Measurements from ENCODE around the gene OR6P1. TPM values are rescaled to one million over a fixed set of nuclear protein-coding genes. Genes with fewer than 3 reads are reported as not detected.

The OR6P1 gene
- total and polyA plus RNA-seq, 2 of the 8 experiments (the other 6 are each of a cell fraction or from before 2014, with no cell fraction given): not detected

GRCh38 chr1:158520021-158520420 is 50.4 kb downstream of the OR6P1 start:
- no peak for FAIRE-seq
- no peak overlapping the region for H4K5ac ChIP-seq (ENCODE audit: insufficient read length, low read depth, low read length)
- H3K9ac ChIP-seq (replicated peaks in 1 of 4; ENCODE audit: extremely low read depth in 1 of 4, low read depth in 3 of 4, low read length in 3 of 4): no peak overlapping the region
- TF ChIP-seq TBP (IDR thresholded peaks at IDR 0.05; ENCODE audit: low read depth, low read length) (no peak), USF2 (IDR thresholded peaks at IDR 0.05; ENCODE audit: low read length) (no peak), CEBPB (IDR thresholded peaks at IDR 0.05; ENCODE audit: low read depth, low read length) (no peak), RAD21 (IDR thresholded peaks at IDR 0.05 in 1 of 2, conservative IDR thresholded peaks at IDR 0.05 in 1 of 2; ENCODE audit: low read depth in 2 of 2, low read length in 2 of 2) (no peak), KDM5A (IDR thresholded peaks at IDR 0.05; ENCODE audit: low read length) (no peak)
- no peak overlapping the region for H2BK20ac ChIP-seq (ENCODE audit: low read length)
- H3K23me2 ChIP-seq (ENCODE audit: low read depth, low read length): no peaks in the 10 kb centered on the region
- H3K36me3 ChIP-seq (ENCODE audit: control insufficient read depth in 2 of 4, insufficient read depth in 4 of 4, low read length in 3 of 4): no peaks in the 10 kb centered on the region
- ChIA-PET POLR2A (ENCODE audit: partially characterized antibody) (no interaction called here), CTCF (ENCODE audit: partially characterized antibody) (no interaction called here)
- no peak overlapping the region for H3K4me2 ChIP-seq (ENCODE audit: insufficient read depth in 1 of 2, low read depth in 2 of 2, low read length in 2 of 2)
- no peak overlapping the region for H3K56ac ChIP-seq (replicated peaks; ENCODE audit: insufficient read length, low read depth, low read length)
- H3K23ac ChIP-seq (ENCODE audit: insufficient read length): no peak overlapping the region
- no peaks in the 10 kb centered on the region for H3K27me3 ChIP-seq (replicated peaks in 1 of 4; ENCODE audit: control insufficient read depth in 3 of 4, extremely low read depth in 1 of 4, insufficient read depth in 3 of 4, low read length in 3 of 4)
- no peak overlapping the region for H3K27ac ChIP-seq (ENCODE audit: low read depth, low read length)
- no peak overlapping the region for H2BK5ac ChIP-seq (ENCODE audit: low read depth, low read length)
- no peak overlapping the region for H3K14ac ChIP-seq (ENCODE audit: insufficient read length)
- H3K4me1 ChIP-seq (replicated peaks in 1 of 4; ENCODE audit: control insufficient read depth in 3 of 4, insufficient read depth in 4 of 4, low read length in 3 of 4): peaks cover 0 to 2% (median 1%) of the 10 kb centered on the region in 4 experiments; a peak in 2 of 7 replicates
- no peak overlapping the region for H2AK5ac ChIP-seq (ENCODE audit: low read depth, low read length)
- H2BK12ac ChIP-seq (ENCODE audit: low read depth, low read length): no peak overlapping the region
- 82% methylated on average over 1 of the region's 1 CpG; no CpG with 5 or more reads in 1 of the 2 experiments for WGBS, 2 experiments (ENCODE audit: extremely low coverage in 1 of 2, insufficient coverage in 1 of 2, insufficient read length in 1 of 2, insufficient replicate concordance in 2 of 2, low coverage in 1 of 2, low lambda C conversion rate in 2 of 2, missing lambda C conversion rate in 1 of 2)
- no peaks in the 10 kb centered on the region for H4K20me1 ChIP-seq (replicated peaks in 1 of 2; ENCODE audit: control insufficient read depth in 1 of 2, insufficient read depth in 2 of 2, low read length in 2 of 2)
- H3K4me3 ChIP-seq (ENCODE audit: extremely low read depth in 1 of 4, insufficient read depth in 2 of 4, low read depth in 3 of 4, low read length in 4 of 4): no peak overlapping the region
- no peak overlapping the region for H2AFZ ChIP-seq (ENCODE audit: low read length)
- no peak overlapping the region for H2BK15ac ChIP-seq (ENCODE audit: low read length)
- no peak overlapping the region for H4K91ac ChIP-seq (replicated peaks; ENCODE audit: insufficient read length, low read length)
- no peaks in the 10 kb centered on the region; a peak in 1 of 4 replicates for H3K9me3 ChIP-seq (ENCODE audit: insufficient read depth in 2 of 2, low read depth in 1 of 2, low read length in 1 of 2)
- H3K79me1 ChIP-seq (ENCODE audit: low read depth, low read length): no peaks in the 10 kb centered on the region
- no peak for DNase-seq (ENCODE audit: low read depth in 1 of 2, low spot score in 2 of 2)
- no peak overlapping the region for H4K8ac ChIP-seq (ENCODE audit: extremely low read depth, insufficient read depth, low read length)
- H2BK120ac ChIP-seq (replicated peaks; ENCODE audit: low read depth, low read length): no peak overlapping the region
- H3K79me2 ChIP-seq (ENCODE audit: control insufficient read depth in 1 of 2, insufficient read depth in 2 of 2, low read length in 2 of 2): no peaks in the 10 kb centered on the region
- H3K18ac ChIP-seq (ENCODE audit: extremely low read depth, low read length): no peak overlapping the region
- H3K4ac ChIP-seq (replicated peaks; ENCODE audit: insufficient read length, low read depth, low read length): no peak overlapping the region
